ENCODE data around the gene HYAL1. TPM values are rescaled to one million over a fixed set of nuclear protein-coding genes. Genes with fewer than 3 reads are reported as not detected.

The HYAL1 gene
- total RNA-seq, 1 donor from 2014 or later, result 58.2 TPM

DNA sequence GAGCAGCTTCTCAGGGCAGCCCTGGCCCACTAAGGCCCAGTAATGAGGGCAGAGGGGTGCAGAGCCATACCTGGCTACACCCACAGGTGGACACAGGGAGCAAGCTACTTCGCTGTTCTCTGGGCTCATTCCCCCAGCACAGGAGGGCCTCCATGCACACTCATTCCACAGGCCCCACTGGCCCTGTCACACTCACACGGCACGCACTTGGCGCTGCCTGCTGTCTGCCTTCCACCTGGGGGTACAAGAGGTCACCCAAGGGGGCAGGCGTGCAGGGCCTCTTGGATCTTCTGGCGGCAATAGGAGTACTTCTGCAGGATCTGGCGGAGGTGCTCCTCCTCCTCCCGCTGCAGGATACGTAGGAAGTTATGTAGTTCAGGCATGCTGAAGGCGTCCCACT lies 27.0 kb upstream of the HYAL1 start:
- DNase-seq (no peak), ATAC-seq (no peak)
- Histone ChIP-seq H3K4me1 (peaks cover 50% of the 10 kb centered on the region), H3K27ac (no peak overlapping the region), H3K4me3 (no peak overlapping the region), H3K9me3 (no peaks in the 10 kb centered on the region), H3K27me3 (ENCODE audit: low read depth) (no peaks in the 10 kb centered on the region), H3K36me3 (peaks cover 57% of the 10 kb centered on the region)
- intact Hi-C loops (cut with DNase I), result no loop called here
- TF ChIP-seq CTCF (IDR thresholded peaks at IDR 0.05), result no peak

DNA sequence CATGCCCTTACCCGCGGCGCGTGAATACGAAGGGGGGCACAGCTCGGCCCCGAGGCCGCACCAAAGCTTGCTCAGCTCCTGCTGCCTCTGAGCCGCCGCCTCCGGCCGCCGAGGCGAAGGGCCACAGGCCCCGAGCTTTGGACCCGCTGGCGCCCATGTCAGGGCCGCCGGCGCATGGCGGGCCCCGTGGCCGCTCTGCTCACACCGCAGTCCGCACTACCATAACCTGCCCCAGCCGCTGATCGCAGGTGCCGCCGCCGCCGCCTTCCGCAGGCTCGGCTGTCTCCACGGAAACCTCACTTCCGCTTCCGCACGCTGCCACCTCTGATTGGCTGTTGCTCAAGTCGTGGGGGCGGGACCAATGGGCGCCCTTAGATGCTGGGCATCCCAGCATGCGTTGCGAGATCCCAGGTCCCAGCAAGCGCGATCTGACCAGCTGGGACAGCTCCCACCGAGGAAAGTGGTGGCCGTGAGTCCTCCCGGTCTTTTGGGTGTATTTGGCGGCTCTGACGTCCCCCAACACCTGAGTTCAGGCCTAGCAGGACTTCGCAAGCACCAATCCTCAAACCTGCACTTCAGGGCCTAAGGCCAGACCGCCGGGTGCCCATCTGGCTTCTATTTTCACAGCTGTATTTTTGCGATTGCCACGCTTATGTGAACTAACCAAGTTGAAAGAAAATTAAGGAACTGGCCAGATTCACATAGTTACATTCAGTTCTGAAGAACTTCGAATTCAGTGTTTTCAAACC lies 24.7 kb upstream of the HYAL1 start, which contains the start of gene TUSC2:
Gene TUSC2 (minus strand): TSS at position 281 of the 749 bp plus-strand sequence. CDS start 124 bp downstream, at position 157.
- peaks cover 49% of the 10 kb centered on the region for H3K4me1 ChIP-seq
- ATAC-seq, result peak; percentile 92 to 94
- H3K4me3 ChIP-seq, result peak within 1 kb of the TSS; percentile 97
- peak; percentile 99 for DNase-seq
- H3K27ac ChIP-seq, result peak within 1 kb of the TSS; percentile 89
- intact Hi-C loops (cut with DNase I), result no loop called here
- TF ChIP-seq CTCF (IDR thresholded peaks at IDR 0.05), result no peak
- peaks cover 55% of the 10 kb centered on the region for H3K36me3 ChIP-seq
- H3K9me3 ChIP-seq, result no peaks in the 10 kb centered on the region
- H3K27me3 ChIP-seq (ENCODE audit: low read depth), result no peaks in the 10 kb centered on the region

- intact Hi-C loops (cut with DNase I), result no loop called here
- DNase-seq (no peak), ATAC-seq (no peak)
- no peak for TF ChIP-seq CTCF (IDR thresholded peaks at IDR 0.05)
- Histone ChIP-seq H3K27me3 (ENCODE audit: low read depth) (no peaks in the 10 kb centered on the region), H3K36me3 (peaks cover 45% of the 10 kb centered on the region), H3K4me1 (peaks cover 59% of the 10 kb centered on the region), H3K9me3 (no peaks in the 10 kb centered on the region), H3K4me3 (peak overlapping the region; percentile 97), H3K27ac (peak overlapping the region; percentile 89)
Observed at GRCh38 chr3:50327129-50327528, 23.8 kb upstream of the HYAL1 start.

DNA sequence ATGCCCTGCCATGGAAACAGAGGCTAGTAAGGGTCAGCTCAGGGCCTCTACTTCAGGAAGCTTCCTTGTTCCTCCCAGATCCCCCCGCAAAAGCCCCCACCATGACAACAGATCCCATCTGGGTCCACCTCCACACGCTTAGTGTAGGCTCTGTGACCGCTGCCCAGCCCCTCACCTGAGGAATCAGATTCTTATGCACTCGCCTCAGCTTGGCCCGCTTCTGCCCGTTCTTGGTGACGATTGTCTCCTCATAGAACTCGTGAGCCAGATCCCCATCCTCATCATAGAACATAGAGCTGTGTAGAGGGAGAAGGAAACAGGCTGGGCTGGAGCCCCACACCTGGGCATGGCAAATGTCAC lies 22.8 kb upstream of the HYAL1 start:
- Histone ChIP-seq H3K27me3 (ENCODE audit: low read depth) (no peaks in the 10 kb centered on the region), H3K9me3 (no peaks in the 10 kb centered on the region), H3K4me3 (no peak overlapping the region), H3K27ac (no peak overlapping the region), H3K36me3 (peaks cover 36% of the 10 kb centered on the region), H3K4me1 (peaks cover 63% of the 10 kb centered on the region)
- no peak for TF ChIP-seq CTCF (IDR thresholded peaks at IDR 0.05)
- intact Hi-C loops (cut with DNase I), result no loop called here
- ATAC-seq, result no peak
- no peak for DNase-seq

- Histone ChIP-seq H3K27ac (peak overlapping the region; percentile 98), H3K27me3 (ENCODE audit: low read depth) (no peaks in the 10 kb centered on the region), H3K4me1 (peaks cover 64% of the 10 kb centered on the region), H3K9me3 (no peaks in the 10 kb centered on the region), H3K36me3 (peaks cover 31% of the 10 kb centered on the region), H3K4me3 (no peak overlapping the region)
- ATAC-seq, result no peak
- no peak for TF ChIP-seq CTCF (IDR thresholded peaks at IDR 0.05)
- intact Hi-C loops (cut with DNase I), result no loop called here
- no peak for DNase-seq
Observed at GRCh38 chr3:50325497-50326181, 22.3 kb upstream of the HYAL1 start.
